Activated naive CD8-positive, alpha-beta T cell treated with anti-CD3 and anti-CD28 coated beads for 36 hours (primary cell): Measurements from ENCODE around the gene ZBTB9. TPM values are rescaled to one million over a fixed set of nuclear protein-coding genes. Genes with fewer than 3 reads are reported as not detected.

Source experiments
- DNase-seq: peaks from one replicate; pipeline ENCODE4 v3.0.0; 2021
- H3K27ac Mint-ChIP-seq: one replicate; pipeline ENCODE4 v1.8.0; 2022; ENCODE audit warnings: mild to moderate bottlenecking, moderate library complexity, mixed read lengths
- H3K27me3 Mint-ChIP-seq: one replicate; pipeline ENCODE4 v1.8.0; 2022; ENCODE audit warnings: mild to moderate bottlenecking, mixed read lengths
- H3K36me3 Mint-ChIP-seq: one replicate; pipeline ENCODE4 v1.8.0; 2021; ENCODE audit warnings: mild to moderate bottlenecking, mixed read lengths
- H3K4me1 Mint-ChIP-seq: one replicate; pipeline ENCODE4 v1.8.0; 2021; ENCODE audit warnings: mixed read lengths
- H3K4me3 Mint-ChIP-seq: one replicate; pipeline ENCODE4 v1.8.0; 2022; ENCODE audit warnings: mild to moderate bottlenecking, moderate library complexity, mixed read lengths
- H3K9me3 Mint-ChIP-seq: one replicate; pipeline ENCODE4 v1.8.0; 2022; ENCODE audit warnings: mixed read lengths
- total RNA-seq, 2 experiments: library from RNA; stranded (reverse); gene quantifications; one replicate each; pipeline ENCODE4 v1.2.3, GENCODE V29; 2021

ZBTB9 gene
- total RNA-seq, 2 experiments from 2014 or later: 11.3 to 11.7 TPM

- H3K27me3 Mint-ChIP-seq: no peaks in the 10 kb centered on the region
- H3K4me1 Mint-ChIP-seq: no peaks in the 10 kb centered on the region
- no peak for DNase-seq
- H3K9me3 Mint-ChIP-seq: no peaks in the 10 kb centered on the region
- H3K27ac Mint-ChIP-seq: peak overlapping the region; percentile 56
- H3K4me3 Mint-ChIP-seq: no peak overlapping the region
- H3K36me3 Mint-ChIP-seq: peaks cover 5% of the 10 kb centered on the region
Measured at GRCh38 chr6:33438978-33439594, 15.3 kb upstream of the ZBTB9 start.

DNA sequence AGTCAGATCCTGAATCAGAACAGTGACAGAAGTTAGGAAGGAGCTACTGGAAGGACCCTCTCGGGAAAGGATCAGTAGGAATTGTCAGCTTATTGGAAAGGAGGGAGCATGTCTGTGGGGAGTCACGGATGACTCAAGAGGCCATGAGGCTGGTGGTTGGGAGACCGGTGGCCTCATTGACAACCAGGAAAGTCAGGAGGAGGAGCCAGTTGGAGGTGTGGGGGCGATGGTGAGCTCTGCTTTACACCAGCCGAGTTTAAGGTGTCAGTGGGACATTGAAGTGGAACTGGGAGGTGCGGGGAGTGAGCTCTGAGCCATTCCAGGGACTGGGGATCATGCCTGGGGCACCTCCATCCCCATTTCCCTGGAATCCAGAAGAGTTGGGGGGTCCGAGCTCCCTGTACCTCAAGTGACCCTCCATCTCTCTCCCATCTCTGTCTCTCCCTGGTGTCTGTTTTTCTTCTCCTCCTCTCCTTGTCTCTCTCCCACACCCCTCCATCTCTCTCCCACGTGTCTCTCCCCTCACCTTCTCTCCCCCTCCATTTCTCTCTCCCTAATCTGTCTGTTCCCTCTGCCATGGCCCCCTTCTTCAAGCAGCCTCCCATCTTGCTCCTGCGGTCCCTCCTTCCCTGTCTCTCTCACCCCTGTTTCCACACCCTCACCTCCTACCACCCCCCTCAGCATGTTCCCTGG, 14.3 kb upstream of the ZBTB9 start:
- Mint-ChIP-seq H3K36me3 (peaks cover 5% of the 10 kb centered on the region), H3K27me3 (no peaks in the 10 kb centered on the region), H3K9me3 (no peaks in the 10 kb centered on the region), H3K4me1 (no peaks in the 10 kb centered on the region), H3K27ac (peak overlapping the region; percentile 73), H3K4me3 (no peak overlapping the region)
- DNase-seq: no peak

- H3K27ac Mint-ChIP-seq: peak overlapping the region; percentile 73
- no peak for DNase-seq
- H3K36me3 Mint-ChIP-seq: peaks cover 5% of the 10 kb centered on the region
Measured at GRCh38 chr6:33440649-33441309, 13.6 kb upstream of the ZBTB9 start.

GRCh38 chr6:33441457-33441856, 12.9 kb upstream of the ZBTB9 start:
- no peaks in the 10 kb centered on the region for H3K27me3 Mint-ChIP-seq
- no peaks in the 10 kb centered on the region for H3K4me1 Mint-ChIP-seq
- DNase-seq: no peak
- H3K27ac Mint-ChIP-seq: no peak overlapping the region
- no peak overlapping the region for H3K4me3 Mint-ChIP-seq
- peaks cover 6% of the 10 kb centered on the region for H3K36me3 Mint-ChIP-seq
- no peaks in the 10 kb centered on the region for H3K9me3 Mint-ChIP-seq

More at GRCh38 chr6:33440649-33441309, 13.6 kb upstream of the ZBTB9 start:
- Mint-ChIP-seq H3K4me3 (no peak overlapping the region), H3K27me3 (no peaks in the 10 kb centered on the region), H3K9me3 (no peaks in the 10 kb centered on the region), H3K4me1 (no peaks in the 10 kb centered on the region)

DNA sequence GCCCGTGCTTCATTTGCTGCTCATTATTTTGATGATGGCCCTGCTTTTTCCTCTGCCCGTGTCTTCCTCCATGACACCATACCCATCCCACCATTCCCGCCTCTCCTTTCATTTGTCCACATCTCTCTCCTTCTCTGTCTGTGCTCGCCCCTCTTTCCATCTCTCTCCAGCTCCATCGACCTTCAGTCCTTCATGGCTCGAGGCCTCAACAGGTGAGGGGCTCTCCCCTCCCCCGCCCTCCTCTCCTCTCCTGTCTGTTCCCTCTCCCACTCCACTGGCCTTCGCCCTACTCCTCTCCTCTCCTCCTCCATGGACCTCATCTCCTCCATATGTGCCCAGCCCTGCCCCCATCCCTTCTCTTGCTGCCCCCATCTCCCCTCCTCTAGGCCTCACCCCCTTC, 12.1 kb upstream of the ZBTB9 start:
- no peaks in the 10 kb centered on the region for H3K27me3 Mint-ChIP-seq
- H3K4me3 Mint-ChIP-seq: no peak overlapping the region
- no peak for DNase-seq
- no peak overlapping the region for H3K27ac Mint-ChIP-seq
- H3K36me3 Mint-ChIP-seq: peaks cover 7% of the 10 kb centered on the region
- no peaks in the 10 kb centered on the region for H3K9me3 Mint-ChIP-seq
- H3K4me1 Mint-ChIP-seq: no peaks in the 10 kb centered on the region

- no peaks in the 10 kb centered on the region for H3K4me1 Mint-ChIP-seq
- no peak for DNase-seq
- no peaks in the 10 kb centered on the region for H3K27me3 Mint-ChIP-seq
- peaks cover 6% of the 10 kb centered on the region for H3K36me3 Mint-ChIP-seq
- no peak overlapping the region for H3K4me3 Mint-ChIP-seq
- no peak overlapping the region for H3K27ac Mint-ChIP-seq
- H3K9me3 Mint-ChIP-seq: no peaks in the 10 kb centered on the region
Measured at GRCh38 chr6:33443025-33443424, 11.4 kb upstream of the ZBTB9 start.

DNA sequence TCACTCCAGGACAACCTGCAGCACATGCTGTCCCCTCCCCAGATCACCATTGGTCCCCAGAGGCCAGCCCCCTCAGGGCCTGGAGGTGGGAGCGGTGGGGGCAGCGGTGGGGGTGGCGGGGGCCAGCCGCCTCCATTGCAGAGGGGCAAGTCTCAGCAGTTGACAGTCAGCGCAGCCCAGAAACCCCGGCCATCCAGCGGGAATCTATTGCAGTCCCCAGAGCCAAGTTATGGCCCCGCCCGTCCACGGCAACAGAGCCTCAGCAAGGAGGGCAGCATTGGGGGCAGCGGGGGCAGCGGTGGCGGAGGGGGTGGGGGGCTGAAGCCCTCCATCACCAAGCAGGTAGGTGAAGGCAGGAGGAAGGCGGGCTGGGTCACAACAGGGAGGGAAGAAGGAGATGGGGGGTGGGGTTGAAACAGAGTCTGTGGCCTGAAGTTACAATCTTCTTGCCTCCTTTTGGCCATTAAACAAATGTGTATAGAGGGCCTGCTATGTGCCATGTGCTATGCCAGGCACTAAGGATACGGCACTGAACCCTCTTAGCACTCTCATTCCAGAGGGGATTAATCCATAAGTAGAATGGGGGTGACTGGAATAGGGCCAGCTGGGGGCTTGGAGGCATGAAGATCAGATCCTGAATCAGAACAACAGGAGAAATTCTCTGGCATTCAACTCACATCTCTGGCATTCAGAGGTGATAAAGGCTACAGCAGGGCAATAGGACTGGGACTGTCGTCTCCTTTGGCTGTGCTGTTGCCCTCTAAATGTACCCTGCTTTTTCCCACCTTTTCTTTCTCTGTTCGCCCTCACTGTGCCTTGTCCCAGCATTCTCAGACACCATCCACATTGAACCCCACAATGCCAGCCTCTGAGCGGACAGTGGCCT, 10.5 kb upstream of the ZBTB9 start:
- Mint-ChIP-seq H3K4me1 (peaks cover 1% of the 10 kb centered on the region), H3K27ac (no peak overlapping the region), H3K9me3 (no peaks in the 10 kb centered on the region), H3K4me3 (no peak overlapping the region), H3K27me3 (no peaks in the 10 kb centered on the region), H3K36me3 (peaks cover 6% of the 10 kb centered on the region)
- DNase-seq: no peak

DNA sequence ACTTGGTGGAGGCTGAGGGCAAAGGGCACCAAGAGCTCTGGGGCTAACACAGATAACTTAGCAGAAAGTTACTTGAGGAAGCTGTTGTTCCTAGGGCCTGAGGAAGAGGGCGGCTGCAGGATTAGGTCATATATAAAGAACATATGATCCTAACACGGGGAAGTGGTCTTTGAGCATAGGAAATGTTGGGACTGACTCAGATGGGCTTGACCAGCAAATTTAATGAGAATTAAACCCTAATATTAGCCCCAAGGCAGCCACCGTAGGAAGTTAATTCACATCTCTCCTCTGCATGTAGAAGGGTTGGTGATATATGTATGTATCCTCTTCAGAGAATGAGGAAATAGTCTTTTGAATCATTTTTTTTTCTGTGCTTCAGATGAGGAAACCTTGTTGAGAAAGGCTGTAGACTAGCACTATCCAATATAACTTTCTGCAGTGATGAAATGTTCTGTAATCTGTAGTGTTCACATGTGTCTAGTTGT, 9.2 kb upstream of the ZBTB9 start:
- H3K4me3 Mint-ChIP-seq: no peak overlapping the region
- DNase-seq: no peak
- H3K27me3 Mint-ChIP-seq: no peaks in the 10 kb centered on the region
- H3K4me1 Mint-ChIP-seq: peaks cover 3% of the 10 kb centered on the region
- no peak overlapping the region for H3K27ac Mint-ChIP-seq
- H3K9me3 Mint-ChIP-seq: no peaks in the 10 kb centered on the region
- H3K36me3 Mint-ChIP-seq: peaks cover 6% of the 10 kb centered on the region

GRCh38 chr6:33446356-33446755, 8.0 kb upstream of the ZBTB9 start:
- peak overlapping the region; percentile 1 for H3K27ac Mint-ChIP-seq
- H3K36me3 Mint-ChIP-seq: peaks cover 6% of the 10 kb centered on the region
- no peaks in the 10 kb centered on the region for H3K9me3 Mint-ChIP-seq
- H3K27me3 Mint-ChIP-seq: no peaks in the 10 kb centered on the region
- no peak for DNase-seq
- H3K4me3 Mint-ChIP-seq: no peak overlapping the region
- H3K4me1 Mint-ChIP-seq: peaks cover 3% of the 10 kb centered on the region

DNA sequence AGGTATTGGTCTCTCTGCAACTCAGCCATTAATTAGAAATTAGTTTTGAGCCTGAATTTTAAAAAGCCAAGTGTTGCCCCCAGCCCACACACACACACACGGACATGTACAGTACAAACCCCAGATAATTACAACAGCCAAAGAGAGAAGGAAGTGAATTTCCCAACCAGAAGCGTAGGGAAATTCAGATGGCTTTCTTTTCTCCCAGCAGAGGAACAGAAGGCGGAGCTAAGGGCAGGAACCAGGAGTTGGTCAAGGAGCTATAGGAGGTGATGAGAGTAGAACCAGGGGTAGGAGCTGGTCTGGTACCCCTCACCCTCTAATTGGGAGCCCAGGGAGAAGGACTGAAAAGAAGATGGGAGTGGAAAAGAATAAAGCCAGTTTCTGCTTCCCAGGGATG, 3.9 kb upstream of the ZBTB9 start:
- Mint-ChIP-seq H3K27ac (no peak overlapping the region), H3K4me1 (peaks cover 12% of the 10 kb centered on the region), H3K36me3 (peaks cover 13% of the 10 kb centered on the region), H3K9me3 (no peaks in the 10 kb centered on the region), H3K4me3 (no peak overlapping the region), H3K27me3 (no peaks in the 10 kb centered on the region)
- no peak for DNase-seq

- Mint-ChIP-seq H3K9me3 (no peaks in the 10 kb centered on the region), H3K27ac (no peak overlapping the region), H3K4me1 (peaks cover 20% of the 10 kb centered on the region), H3K27me3 (no peaks in the 10 kb centered on the region), H3K36me3 (peaks cover 21% of the 10 kb centered on the region), H3K4me3 (no peak overlapping the region)
- no peak for DNase-seq
Measured at GRCh38 chr6:33451606-33452005, 2.8 kb upstream of the ZBTB9 start.

- H3K4me3 Mint-ChIP-seq: no peak overlapping the region
- H3K27me3 Mint-ChIP-seq: no peaks in the 10 kb centered on the region
- no peaks in the 10 kb centered on the region for H3K9me3 Mint-ChIP-seq
- H3K36me3 Mint-ChIP-seq: peaks cover 29% of the 10 kb centered on the region
- no peak for DNase-seq
- H3K4me1 Mint-ChIP-seq: peaks cover 25% of the 10 kb centered on the region
- H3K27ac Mint-ChIP-seq: no peak overlapping the region
Measured at GRCh38 chr6:33452496-33452895, 1.9 kb upstream of the ZBTB9 start.

GRCh38 chr6:33453393-33454008, 875 bp upstream of the ZBTB9 start:
- Mint-ChIP-seq H3K9me3 (no peaks in the 10 kb centered on the region), H3K27ac (peak overlapping the region; percentile 92), H3K4me3 (peak overlapping the region; percentile 96), H3K27me3 (no peaks in the 10 kb centered on the region), H3K4me1 (peaks cover 25% of the 10 kb centered on the region), H3K36me3 (peaks cover 29% of the 10 kb centered on the region)
- DNase-seq: no peak

DNA sequence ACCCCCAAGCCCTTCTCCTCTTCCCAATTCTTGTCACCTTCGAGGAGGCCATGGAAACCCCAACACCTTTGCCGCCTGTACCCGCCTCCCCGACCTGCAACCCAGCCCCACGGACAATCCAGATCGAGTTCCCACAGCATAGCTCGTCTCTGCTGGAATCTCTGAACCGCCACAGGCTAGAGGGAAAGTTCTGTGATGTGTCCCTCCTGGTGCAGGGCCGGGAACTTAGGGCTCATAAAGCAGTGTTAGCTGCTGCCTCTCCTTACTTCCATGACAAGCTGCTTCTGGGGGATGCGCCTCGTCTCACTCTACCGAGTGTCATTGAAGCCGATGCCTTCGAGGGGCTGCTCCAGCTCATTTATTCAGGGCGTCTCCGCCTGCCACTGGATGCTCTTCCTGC, 675 bp downstream of the ZBTB9 start:
- peak overlapping the region; percentile 96 for H3K4me3 Mint-ChIP-seq
- H3K36me3 Mint-ChIP-seq: peaks cover 29% of the 10 kb centered on the region
- DNase-seq: no peak
- H3K27me3 Mint-ChIP-seq: no peaks in the 10 kb centered on the region
- peaks cover 23% of the 10 kb centered on the region for H3K4me1 Mint-ChIP-seq
- H3K27ac Mint-ChIP-seq: peak overlapping the region; percentile 92
- H3K9me3 Mint-ChIP-seq: no peaks in the 10 kb centered on the region
